HepG2 (cell line): ENCODE results near the gene H2AZ2. TPM values are rescaled to one million over a fixed set of nuclear protein-coding genes. Genes with fewer than 3 reads are reported as not detected.
A peak's percentile ranks its signal among the peaks of the same experiment; 100 is the strongest.

Experiments
- AGO2 ChIP-seq: fragments of 200-400 bp; formaldehyde crosslinking; optimal IDR thresholded peaks from 2 replicates; pipeline ENCODE3; 2017; ENCODE audit warnings: mild to moderate bottlenecking, low read depth, low read length, moderate library complexity
- CBFB ChIP-seq: sonication (generic); formaldehyde crosslinking; IDR thresholded peaks from 2 replicates; pipeline ENCODE4 v1.4.0; 2020; ENCODE audit warnings: missing genetic modification reagents
- CHD2 ChIP-seq: IDR thresholded peaks from 2 replicates; pipeline ENCODE4 v1.6.1; 2011; ENCODE audit warnings: low read depth, low read length, improper control_type of control experiment
- DPF2 ChIP-seq: sonication (generic); formaldehyde crosslinking; IDR thresholded peaks from 2 replicates; pipeline ENCODE4 v1.4.0; 2020; ENCODE audit warnings: mild to moderate bottlenecking, low read depth, missing genetic modification reagents, borderline replicate concordance
- HMG20B ChIP-seq: conservative IDR thresholded peaks from 2 replicates; pipeline ENCODE4 v1.6.1; 2016; ENCODE audit warnings: missing genetic modification reagents, missing compliant biosample characterization
- KLF9 ChIP-seq: IDR thresholded peaks from 2 replicates; pipeline ENCODE4 v1.6.1; 2016; ENCODE audit warnings: low read depth
- MATR3 ChIP-seq: sonication (generic); formaldehyde crosslinking; IDR thresholded peaks from 2 replicates; pipeline ENCODE4 v1.4.0; 2020; ENCODE audit warnings: missing genetic modification reagents
- MZF1 ChIP-seq: sonication (generic); formaldehyde crosslinking; IDR thresholded peaks from 2 replicates; pipeline ENCODE4 v1.8.1; 2023; ENCODE audit warnings: mild to moderate bottlenecking, missing genetic modification reagents, borderline replicate concordance
- RAD21 ChIP-seq: fragments of 450-650 bp; formaldehyde crosslinking; IDR thresholded peaks from 2 replicates; pipeline ENCODE4 v1.5.0; 2020; ENCODE audit warnings: mild to moderate bottlenecking
- STAT5B ChIP-seq: sonication (generic); formaldehyde crosslinking; IDR thresholded peaks from 2 replicates; pipeline ENCODE4 v1.4.0; 2020; ENCODE audit warnings: missing genetic modification reagents
- ZBTB20 ChIP-seq: sonication (generic); formaldehyde crosslinking; IDR thresholded peaks from 2 replicates; pipeline ENCODE4 v1.8.1; 2023; ENCODE audit warnings: missing genetic modification reagents, low read depth, mild to moderate bottlenecking, borderline replicate concordance
- ZMYM2 ChIP-seq: sonication (generic); formaldehyde crosslinking; IDR thresholded peaks from 2 replicates; pipeline ENCODE4 v1.8.0; 2022; ENCODE audit warnings: mild to moderate bottlenecking, missing genetic modification reagents
- ZNF224 ChIP-seq: sonication (generic); formaldehyde crosslinking; IDR thresholded peaks from 2 replicates; pipeline ENCODE4 v1.5.0; 2020; ENCODE audit warnings: mild to moderate bottlenecking, missing genetic modification reagents
- ZNF230 ChIP-seq: sonication (generic); formaldehyde crosslinking; IDR thresholded peaks from 2 replicates; pipeline ENCODE4 v1.4.0; 2020; ENCODE audit warnings: mild to moderate bottlenecking, missing genetic modification reagents
- ZNF326 ChIP-seq: sonication (generic); formaldehyde crosslinking; IDR thresholded peaks from 2 replicates; pipeline ENCODE4 v1.4.0; 2020; ENCODE audit warnings: missing genetic modification reagents, borderline replicate concordance
- ZNF331 ChIP-seq: sonication (generic); formaldehyde crosslinking; IDR thresholded peaks from 2 replicates; pipeline ENCODE4 v1.4.0; 2020; ENCODE audit warnings: missing genetic modification reagents
- ZNF549 ChIP-seq: sonication (generic); formaldehyde crosslinking; IDR thresholded peaks from 2 replicates; pipeline ENCODE4 v1.5.0; 2020; ENCODE audit warnings: missing genetic modification reagents
- polyA plus RNA-seq, 8 experiments: library from polyadenylated mRNA; depleted of rRNA in 3 of 8; stranded (reverse) in 7 of 8; unstranded in 1 of 8; fragments of >200 nt; fragmentation: Illumina TruSeq in 4 of 8; extraction: Trizol in 4 of 8; gene quantifications; 2 replicates each; pipeline versions ENCODE4 v1.2.1 to v1.2.3, GENCODE V29; 2011 to 2016; ENCODE audit warnings: low read depth in 4 of 8, missing spikeins in 1 of 8, mixed read lengths in 1 of 8; ENCODE audit not compliant: insufficient read depth in 1 of 8
- total RNA-seq, 5 experiments: library from RNA; depleted of rRNA; stranded (reverse); fragments of >200 nt; fragmentation: Illumina TruSeq; extraction: Trizol; gene quantifications; 2 replicates each; pipeline ENCODE4 v1.2.3, GENCODE V29; 2016; ENCODE audit warnings: low read depth in 1 of 5
- TF ChIP-seq, protein P1 (sequence below): sonication (generic); formaldehyde crosslinking; IDR thresholded peaks from 2 replicates; pipeline ENCODE4 v1.4.0; 2020; ENCODE audit warnings: mild to moderate bottlenecking, missing genetic modification reagents
- TF ChIP-seq, protein P2 (sequence below): sonication (generic); formaldehyde crosslinking; IDR thresholded peaks from 2 replicates; pipeline ENCODE4 v1.4.0; 2020; ENCODE audit warnings: missing genetic modification reagents; ENCODE audit errors: not compliant biosample characterization
- TF ChIP-seq, protein P3 (sequence below): sonication (generic); formaldehyde crosslinking; conservative IDR thresholded peaks from 2 replicates; pipeline ENCODE4 v1.8.0; 2022; ENCODE audit warnings: low read depth, missing genetic modification reagents
- TF ChIP-seq, protein P4 (sequence below): sonication (generic); formaldehyde crosslinking; IDR thresholded peaks from 2 replicates; pipeline ENCODE4 v1.4.0; 2020; ENCODE audit warnings: missing genetic modification reagents
- TF ChIP-seq, protein P5 (sequence below): sonication (generic); formaldehyde crosslinking; conservative IDR thresholded peaks from 2 replicates; pipeline ENCODE4 v1.4.0; 2020; ENCODE audit warnings: mild to moderate bottlenecking, missing genetic modification reagents, moderate library complexity

The H2AZ2 gene
- total and polyA plus RNA-seq, 2 of the 13 experiments (the other 11 are each of a cell fraction or from before 2014, with no cell fraction given), result 121 to 223 TPM

DNA sequence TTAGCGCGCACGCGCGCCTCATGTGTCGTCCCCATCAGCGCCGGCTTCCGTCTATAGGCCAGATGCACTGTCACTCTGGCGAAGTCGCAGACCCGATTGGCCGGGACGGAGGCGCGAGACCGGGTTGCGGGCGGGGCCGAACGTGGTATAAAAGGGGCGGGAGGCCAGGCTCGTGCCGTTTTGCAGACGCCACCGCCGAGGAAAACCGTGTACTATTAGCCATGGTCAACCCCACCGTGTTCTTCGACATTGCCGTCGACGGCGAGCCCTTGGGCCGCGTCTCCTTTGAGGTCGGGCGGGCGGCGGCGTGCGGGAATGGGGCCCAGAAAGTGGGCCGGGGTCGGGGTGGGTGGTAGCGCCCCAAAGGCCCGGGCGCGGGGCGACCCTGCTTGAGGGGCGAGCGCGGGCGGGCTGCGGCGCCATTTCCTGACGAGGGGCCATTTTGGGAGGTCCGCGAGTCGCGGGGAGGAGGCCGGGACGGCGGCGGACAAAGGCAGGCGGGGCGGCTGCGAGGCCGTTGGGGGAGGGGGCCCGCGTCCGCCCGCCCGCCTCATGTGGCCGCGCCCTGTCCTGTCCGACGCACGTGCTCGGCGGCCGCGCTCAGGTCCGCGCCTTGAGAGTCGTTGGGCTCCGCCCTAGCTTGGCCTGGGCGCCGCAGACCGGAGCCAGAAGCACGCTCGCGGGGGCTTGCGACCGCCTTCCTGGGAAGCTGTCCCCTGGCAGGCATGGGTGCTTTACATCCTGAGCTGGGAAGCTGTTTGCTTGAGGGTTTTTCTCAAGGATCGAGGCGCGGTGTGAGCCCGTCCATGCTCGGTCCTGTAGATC, 51.2 kb downstream of the H2AZ2 start, which contains the start of gene PPIA (continued):
- TF ChIP-seq ZMYM2 (CRISPR knock-in tag), result no peak
- peak; percentile 60 for TF ChIP-seq RAD21 (CRISPR knock-in tag)
- TF ChIP-seq, protein P1, sequence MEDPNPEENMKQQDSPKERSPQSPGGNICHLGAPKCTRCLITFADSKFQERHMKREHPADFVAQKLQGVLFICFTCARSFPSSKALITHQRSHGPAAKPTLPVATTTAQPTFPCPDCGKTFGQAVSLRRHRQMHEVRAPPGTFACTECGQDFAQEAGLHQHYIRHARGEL (CRISPR knock-in tag), result no peak
- TF ChIP-seq HMG20B (CRISPR knock-in tag), result 0 out of 2 replicates have a peak, but pooled peaks have one; percentile 20
- peak; percentile 14; the same call in 1 of the 2 replicates for TF ChIP-seq CBFB (CRISPR knock-in tag)
- TF ChIP-seq MATR3 (CRISPR knock-in tag), result no peak
- TF ChIP-seq ZNF331 (CRISPR knock-in tag), result peak; percentile 31; the same call in 1 of the 2 replicates
- 0 out of 2 replicates have a peak, but pooled peaks have one; percentile 13 for TF ChIP-seq DPF2 (CRISPR knock-in tag)
- no peak for TF ChIP-seq KLF9 (CRISPR knock-in tag)
- 0 out of 2 replicates have a peak, but pooled peaks have one; percentile 68 for TF ChIP-seq ZNF549 (CRISPR knock-in tag)
- TF ChIP-seq, protein P2, sequence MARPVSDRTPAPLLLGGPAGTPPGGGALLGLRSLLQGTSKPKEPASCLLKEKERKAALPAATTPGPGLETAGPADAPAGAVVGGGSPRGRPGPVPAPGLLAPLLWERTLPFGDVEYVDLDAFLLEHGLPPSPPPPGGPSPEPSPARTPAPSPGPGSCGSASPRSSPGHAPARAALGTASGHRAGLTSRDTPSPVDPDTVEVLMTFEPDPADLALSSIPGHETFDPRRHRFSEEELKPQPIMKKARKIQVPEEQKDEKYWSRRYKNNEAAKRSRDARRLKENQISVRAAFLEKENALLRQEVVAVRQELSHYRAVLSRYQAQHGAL, result peak; percentile 28
- 0 out of 2 replicates have a peak, but pooled peaks have one; percentile 75 for TF ChIP-seq STAT5B
- TF ChIP-seq, protein P3, sequence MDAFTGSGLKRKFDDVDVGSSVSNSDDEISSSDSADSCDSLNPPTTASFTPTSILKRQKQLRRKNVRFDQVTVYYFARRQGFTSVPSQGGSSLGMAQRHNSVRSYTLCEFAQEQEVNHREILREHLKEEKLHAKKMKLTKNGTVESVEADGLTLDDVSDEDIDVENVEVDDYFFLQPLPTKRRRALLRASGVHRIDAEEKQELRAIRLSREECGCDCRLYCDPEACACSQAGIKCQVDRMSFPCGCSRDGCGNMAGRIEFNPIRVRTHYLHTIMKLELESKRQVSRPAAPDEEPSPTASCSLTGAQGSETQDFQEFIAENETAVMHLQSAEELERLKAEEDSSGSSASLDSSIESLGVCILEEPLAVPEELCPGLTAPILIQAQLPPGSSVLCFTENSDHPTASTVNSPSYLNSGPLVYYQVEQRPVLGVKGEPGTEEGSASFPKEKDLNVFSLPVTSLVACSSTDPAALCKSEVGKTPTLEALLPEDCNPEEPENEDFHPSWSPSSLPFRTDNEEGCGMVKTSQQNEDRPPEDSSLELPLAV (CRISPR knock-in tag), result no peak
- TF ChIP-seq ZBTB20 (CRISPR knock-in tag), result no peak
- peak; percentile 29 for TF ChIP-seq ZNF230
- peak; percentile 71 for TF ChIP-seq CHD2
- TF ChIP-seq ZNF224 (CRISPR knock-in tag), result no peak
- no peak for TF ChIP-seq ZNF326 (CRISPR knock-in tag)
- TF ChIP-seq MZF1, result no peak
- TF ChIP-seq, protein P4, sequence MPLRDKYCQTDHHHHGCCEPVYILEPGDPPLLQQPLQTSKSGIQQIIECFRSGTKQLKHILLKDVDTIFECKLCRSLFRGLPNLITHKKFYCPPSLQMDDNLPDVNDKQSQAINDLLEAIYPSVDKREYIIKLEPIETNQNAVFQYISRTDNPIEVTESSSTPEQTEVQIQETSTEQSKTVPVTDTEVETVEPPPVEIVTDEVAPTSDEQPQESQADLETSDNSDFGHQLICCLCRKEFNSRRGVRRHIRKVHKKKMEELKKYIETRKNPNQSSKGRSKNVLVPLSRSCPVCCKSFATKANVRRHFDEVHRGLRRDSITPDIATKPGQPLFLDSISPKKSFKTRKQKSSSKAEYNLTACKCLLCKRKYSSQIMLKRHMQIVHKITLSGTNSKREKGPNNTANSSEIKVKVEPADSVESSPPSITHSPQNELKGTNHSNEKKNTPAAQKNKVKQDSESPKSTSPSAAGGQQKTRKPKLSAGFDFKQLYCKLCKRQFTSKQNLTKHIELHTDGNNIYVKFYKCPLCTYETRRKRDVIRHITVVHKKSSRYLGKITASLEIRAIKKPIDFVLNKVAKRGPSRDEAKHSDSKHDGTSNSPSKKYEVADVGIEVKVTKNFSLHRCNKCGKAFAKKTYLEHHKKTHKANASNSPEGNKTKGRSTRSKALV, result peak; percentile 67; the same call in 1 of the 2 replicates
- TF ChIP-seq, protein P5, sequence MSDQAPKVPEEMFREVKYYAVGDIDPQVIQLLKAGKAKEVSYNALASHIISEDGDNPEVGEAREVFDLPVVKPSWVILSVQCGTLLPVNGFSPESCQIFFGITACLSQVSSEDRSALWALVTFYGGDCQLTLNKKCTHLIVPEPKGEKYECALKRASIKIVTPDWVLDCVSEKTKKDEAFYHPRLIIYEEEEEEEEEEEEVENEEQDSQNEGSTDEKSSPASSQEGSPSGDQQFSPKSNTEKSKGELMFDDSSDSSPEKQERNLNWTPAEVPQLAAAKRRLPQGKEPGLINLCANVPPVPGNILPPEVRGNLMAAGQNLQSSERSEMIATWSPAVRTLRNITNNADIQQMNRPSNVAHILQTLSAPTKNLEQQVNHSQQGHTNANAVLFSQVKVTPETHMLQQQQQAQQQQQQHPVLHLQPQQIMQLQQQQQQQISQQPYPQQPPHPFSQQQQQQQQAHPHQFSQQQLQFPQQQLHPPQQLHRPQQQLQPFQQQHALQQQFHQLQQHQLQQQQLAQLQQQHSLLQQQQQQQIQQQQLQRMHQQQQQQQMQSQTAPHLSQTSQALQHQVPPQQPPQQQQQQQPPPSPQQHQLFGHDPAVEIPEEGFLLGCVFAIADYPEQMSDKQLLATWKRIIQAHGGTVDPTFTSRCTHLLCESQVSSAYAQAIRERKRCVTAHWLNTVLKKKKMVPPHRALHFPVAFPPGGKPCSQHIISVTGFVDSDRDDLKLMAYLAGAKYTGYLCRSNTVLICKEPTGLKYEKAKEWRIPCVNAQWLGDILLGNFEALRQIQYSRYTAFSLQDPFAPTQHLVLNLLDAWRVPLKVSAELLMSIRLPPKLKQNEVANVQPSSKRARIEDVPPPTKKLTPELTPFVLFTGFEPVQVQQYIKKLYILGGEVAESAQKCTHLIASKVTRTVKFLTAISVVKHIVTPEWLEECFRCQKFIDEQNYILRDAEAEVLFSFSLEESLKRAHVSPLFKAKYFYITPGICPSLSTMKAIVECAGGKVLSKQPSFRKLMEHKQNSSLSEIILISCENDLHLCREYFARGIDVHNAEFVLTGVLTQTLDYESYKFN, result 0 out of 2 replicates have a peak, but pooled peaks have one; percentile 18
- peak; percentile 99 for TF ChIP-seq AGO2
